GM03348 (cell line): Measurements from ENCODE around the gene CCS.
"Not testable (repeated sequence)": the region's sequence is repeated elsewhere in the genome, so short reads cannot be mapped to it uniquely, and the experiment has no call there.

ENCODE experiments used
- DNase-seq: peaks from one replicate; pipeline ENCODE4 v3.0.0; 2012; ENCODE audit warnings: low spot score

The CCS gene

GRCh38 chr11:66561178-66561974, 31.6 kb upstream of the CCS start:
- no peak for DNase-seq

GRCh38 chr11:66561975-66562248, 31.1 kb upstream of the CCS start:
- no peak for DNase-seq

DNA sequence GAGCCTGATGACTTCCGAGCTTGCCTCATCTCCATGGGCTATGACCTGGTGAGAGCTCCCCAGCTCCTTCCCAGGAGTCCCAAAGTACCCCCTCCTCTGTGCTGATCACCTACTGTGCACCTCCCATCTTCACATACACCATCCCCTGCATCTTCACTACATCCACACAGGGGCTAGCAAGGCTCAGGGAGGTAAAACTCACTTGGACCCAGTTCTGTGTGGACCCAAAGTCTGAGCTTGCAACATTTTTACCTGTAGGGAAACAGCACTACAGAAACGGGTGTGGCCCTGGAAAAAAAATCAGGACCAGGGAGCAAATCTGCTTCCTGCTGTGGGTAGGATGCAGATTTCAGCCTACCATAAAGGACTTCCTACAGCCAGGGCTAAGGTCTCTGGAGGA, 30.7 kb upstream of the CCS start:
- no peak for DNase-seq

DNA sequence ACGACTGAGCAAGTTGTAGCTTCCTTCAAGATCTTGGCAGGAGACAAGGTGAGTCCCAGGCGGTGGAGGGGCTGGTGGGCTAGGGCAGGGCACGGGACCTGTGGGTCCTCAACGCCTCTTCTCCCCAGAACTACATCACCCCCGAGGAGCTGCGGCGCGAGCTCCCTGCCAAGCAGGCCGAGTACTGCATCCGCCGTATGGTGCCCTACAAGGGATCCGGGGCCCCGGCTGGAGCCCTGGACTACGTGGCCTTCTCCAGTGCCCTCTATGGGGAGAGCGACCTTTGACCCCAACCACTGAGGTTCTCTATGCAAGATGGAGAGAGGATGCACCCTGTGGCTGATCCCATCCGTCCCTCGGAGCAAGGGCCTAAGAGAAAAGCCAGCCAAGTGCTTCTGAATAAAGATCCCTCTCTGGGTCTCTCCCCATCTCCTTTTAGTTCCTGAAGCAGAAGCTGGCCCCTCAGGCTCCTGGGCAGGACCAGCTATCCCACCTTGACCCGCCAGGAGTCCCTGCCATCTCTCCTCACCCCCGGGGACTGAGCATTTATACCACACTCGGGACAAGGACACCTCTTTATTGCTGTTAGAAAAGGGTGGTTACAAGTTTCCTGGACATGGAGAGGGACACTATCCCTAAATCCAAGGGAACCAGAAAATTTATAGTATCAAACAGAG, 29.9 kb upstream of the CCS start:
- DNase-seq = no peak

GRCh38 chr11:66563832-66564231, 29.2 kb upstream of the CCS start:
- DNase-seq = no peak

GRCh38 chr11:66564538-66564937, 28.4 kb upstream of the CCS start:
- no peak for DNase-seq

- no peak for DNase-seq
Observed at GRCh38 chr11:66564984-66565383, 28.0 kb upstream of the CCS start.

DNA sequence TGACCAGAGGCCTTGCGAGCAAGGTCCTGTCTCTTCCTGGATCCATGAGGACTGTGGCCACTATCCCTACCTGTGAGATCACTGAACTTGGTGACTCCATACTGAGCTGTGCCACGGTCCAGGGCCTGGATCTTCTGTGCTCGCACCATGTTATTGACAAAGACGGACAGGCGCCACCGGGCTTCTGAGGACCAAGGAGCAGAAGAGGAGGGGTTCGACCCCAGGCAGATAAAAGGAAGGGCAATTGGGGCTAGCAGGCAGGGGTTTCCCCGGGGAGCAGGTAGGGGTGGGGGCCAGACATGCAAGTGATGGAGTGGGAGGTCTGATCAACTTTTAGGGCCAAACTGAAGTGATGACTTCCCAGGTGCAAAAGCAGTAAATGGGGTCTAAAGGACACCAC, 26.8 kb upstream of the CCS start:
- no peak for DNase-seq

DNA sequence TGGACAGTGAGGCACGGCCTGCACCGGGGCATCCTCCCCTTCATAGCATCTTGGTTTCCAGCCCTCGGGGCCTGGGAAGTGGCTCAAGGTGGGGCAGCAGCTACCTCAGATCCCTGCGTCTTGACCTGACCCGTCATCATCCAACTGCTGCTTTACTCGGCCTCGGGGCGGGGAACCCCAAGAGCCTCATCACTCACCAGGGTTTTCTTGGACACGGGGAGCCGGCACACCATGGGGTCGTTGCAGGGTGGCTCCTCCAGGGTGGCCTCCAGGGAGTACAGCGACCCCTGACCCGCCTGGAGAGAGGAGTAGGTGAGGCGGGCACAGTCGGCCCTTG, 25.2 kb upstream of the CCS start:
- no peak for DNase-seq

GRCh38 chr11:66568124-66568916, 24.7 kb upstream of the CCS start, which contains the start of gene CTSF:
Gene CTSF (minus strand): TSS chr11:66568606. CDS start chr11:66568486, 120 bp downstream.
- DNase-seq = peak; percentile 99

DNA sequence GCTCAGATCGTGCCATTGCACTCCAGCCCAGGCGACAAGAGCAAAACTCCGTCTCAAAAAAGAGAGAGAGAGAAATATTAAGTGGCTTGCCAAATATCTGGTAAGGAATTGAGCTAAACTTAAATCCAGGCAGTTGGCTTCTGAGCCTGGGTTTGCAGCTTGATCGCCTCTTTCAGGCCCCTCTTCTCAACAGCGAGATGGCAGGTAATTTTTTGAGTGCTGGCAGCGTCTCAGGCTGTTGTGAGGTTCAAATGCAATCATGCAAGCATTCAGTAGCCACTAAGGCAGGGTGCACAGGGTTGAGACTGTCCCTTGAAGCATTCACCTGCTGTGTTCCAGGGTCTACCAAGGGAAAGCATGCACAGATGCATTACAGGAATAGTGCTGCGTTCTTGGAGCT, 23.9 kb upstream of the CCS start:
- no peak for DNase-seq

GRCh38 chr11:66570079-66570849, 22.7 kb upstream of the CCS start:
- DNase-seq = no peak

DNA sequence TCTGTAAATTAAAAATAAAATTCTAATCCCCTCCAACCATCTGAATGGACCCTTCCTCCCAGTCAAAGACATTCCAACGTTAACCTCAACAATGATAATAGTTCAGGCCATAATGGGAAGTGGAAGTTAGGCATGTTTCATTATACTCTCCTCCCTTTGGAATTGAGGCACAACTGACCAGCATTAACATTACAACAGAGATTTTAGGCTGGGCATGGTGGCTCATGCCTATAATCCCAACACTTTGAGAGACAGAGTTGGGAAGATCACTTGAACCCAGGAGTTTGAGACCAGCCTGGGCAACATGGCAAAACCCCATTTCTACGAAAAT, 22.2 kb upstream of the CCS start:
- no peak for DNase-seq

- peak; percentile 93 for DNase-seq
Observed at GRCh38 chr11:66579017-66579606, 13.9 kb upstream of the CCS start.

DNA sequence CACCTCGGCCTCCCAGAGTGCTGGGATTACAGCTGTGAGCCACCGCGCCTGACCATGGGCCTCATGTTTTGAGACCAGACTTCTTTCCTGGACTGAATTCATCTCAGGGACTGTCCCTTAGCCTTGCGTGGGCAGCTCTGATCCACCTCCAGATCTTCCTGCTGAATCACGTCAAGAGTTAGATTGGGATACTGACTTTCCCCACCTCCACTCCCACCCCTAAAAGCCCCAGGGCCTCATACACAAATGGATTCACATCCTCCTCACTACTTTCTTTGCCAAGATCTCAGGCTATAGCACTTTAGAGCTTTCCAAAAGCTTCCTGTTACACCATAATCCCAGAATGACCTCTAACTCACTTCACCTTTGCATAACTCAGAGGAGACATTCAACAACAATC, 12.2 kb upstream of the CCS start:
- DNase-seq = no peak

DNA sequence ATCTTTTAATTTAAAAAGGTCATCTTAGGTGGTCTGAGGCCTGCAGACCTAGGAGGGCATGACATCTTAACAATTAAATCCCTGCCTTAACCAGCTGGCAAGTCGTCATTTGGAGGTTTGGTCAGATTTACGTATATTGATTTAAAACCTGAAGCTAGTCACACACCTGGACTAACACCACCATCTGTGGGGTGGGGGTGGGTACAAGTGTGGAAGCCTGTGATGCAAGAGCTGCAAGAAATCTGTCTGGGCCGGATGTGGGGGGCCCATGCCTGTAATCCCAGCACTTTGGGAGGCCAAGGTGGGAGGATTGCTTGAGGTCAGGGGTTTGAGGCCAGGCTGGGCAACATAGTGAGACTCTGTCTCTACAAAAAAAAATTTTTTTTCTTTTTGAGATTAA, 11.7 kb upstream of the CCS start:
- DNase-seq = no peak

GRCh38 chr11:66582565-66583147, 10.3 kb upstream of the CCS start:
- not testable (repeated sequence) for DNase-seq

DNA sequence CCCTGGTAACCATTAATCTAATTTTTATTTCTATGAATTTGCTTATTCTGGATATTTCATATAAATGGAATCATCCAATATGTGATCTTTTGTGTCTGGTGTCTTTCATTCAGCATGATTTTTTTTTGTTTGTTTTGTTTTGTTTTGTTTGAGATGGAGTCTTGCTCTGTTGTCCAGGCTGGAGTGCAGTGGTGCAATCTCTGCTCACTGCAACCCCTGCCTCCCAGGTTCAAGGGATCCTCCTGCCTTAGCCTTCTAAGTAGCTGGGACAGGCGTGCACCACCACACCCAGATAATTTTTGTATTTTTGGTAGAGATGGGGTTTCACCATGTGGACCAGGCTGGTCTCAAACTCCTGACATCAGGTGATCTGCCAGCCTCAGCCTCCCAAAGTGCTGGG, 7.5 kb upstream of the CCS start:
- not testable (repeated sequence) for DNase-seq

DNA sequence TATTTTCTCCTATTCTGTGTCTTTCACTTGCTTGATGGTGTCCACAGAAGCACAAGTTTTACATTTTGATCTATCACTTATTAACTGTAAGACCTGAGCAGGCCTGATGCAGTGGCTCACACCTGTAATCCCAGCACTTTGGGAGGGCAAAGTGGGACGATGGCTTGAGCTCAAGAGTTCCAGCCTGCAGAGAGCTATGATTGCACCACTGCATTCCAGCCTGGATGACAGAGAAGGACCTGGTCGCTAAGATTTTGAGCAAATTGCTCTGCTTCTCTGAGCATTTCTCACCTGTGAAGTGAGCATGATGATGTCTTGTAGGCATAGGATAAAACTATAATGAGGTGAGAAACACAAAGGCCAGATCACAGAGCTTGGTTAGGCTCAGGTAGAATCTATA, 6.8 kb upstream of the CCS start:
- DNase-seq = no peak

DNA sequence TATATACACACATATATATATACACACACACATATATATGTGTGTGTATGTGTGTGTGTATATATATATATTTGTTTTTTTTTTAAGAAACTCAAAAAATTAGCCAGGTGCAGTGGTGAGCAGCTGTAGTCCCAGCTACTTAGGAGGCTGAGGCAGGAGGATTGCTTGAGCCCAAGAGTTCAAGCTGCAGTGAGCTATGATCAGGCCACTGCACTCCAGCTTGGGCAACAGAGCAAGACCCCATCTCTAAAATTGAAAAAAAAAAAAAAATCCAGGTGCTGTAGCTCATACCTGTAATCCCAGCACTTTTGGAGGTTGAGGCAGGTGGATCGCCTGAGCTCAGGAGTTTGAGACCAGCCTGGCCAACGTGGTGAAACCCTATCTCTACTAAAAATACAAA, 3.7 kb upstream of the CCS start:
- not testable (repeated sequence) for DNase-seq

- no peak for DNase-seq
Observed at GRCh38 chr11:66589996-66590675, 2.8 kb upstream of the CCS start.
